ENCODE measurements around the gene MORC3.

The MORC3 gene

DNA sequence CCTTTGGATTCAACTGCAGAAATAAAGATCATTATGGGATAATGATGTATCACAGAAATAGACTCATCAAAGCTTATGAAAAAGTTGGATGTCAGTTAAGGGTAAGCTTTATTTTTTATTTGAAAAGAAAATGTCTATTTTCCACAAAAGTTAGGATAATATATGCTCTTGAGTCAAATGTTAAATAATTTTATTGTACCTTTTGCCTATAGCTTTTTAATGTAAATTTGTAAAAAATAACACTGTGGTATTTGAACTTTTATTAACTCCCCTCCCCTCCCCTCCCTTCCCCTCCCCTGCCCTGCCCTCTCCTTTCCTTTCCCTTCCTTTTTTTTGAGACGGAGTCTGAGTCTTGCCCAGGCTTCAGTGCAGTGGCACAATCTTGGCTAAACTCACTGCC, 24.9 kb downstream of the MORC3 start:
- Mint-ChIP-seq H3K36me3 (ENCODE audit: low read depth) (peaks cover 76% of the 10 kb centered on the region), H3K27me3 (ENCODE audit: low read depth, poor library complexity) (no peaks in the 10 kb centered on the region), H3K4me1 (no peaks in the 10 kb centered on the region), H3K9me3 (no peaks in the 10 kb centered on the region), H3K27ac (no peak overlapping the region), H3K4me3 (no peak overlapping the region)
- no peak for DNase-seq
- TF ChIP-seq, protein P1, sequence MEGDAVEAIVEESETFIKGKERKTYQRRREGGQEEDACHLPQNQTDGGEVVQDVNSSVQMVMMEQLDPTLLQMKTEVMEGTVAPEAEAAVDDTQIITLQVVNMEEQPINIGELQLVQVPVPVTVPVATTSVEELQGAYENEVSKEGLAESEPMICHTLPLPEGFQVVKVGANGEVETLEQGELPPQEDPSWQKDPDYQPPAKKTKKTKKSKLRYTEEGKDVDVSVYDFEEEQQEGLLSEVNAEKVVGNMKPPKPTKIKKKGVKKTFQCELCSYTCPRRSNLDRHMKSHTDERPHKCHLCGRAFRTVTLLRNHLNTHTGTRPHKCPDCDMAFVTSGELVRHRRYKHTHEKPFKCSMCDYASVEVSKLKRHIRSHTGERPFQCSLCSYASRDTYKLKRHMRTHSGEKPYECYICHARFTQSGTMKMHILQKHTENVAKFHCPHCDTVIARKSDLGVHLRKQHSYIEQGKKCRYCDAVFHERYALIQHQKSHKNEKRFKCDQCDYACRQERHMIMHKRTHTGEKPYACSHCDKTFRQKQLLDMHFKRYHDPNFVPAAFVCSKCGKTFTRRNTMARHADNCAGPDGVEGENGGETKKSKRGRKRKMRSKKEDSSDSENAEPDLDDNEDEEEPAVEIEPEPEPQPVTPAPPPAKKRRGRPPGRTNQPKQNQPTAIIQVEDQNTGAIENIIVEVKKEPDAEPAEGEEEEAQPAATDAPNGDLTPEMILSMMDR (IDR thresholded peaks at IDR 0.05), result no peak

GRCh38 chr21:36347278-36347961, 27.4 kb downstream of the MORC3 start:
- Mint-ChIP-seq H3K9me3 (no peaks in the 10 kb centered on the region), H3K36me3 (ENCODE audit: low read depth) (peaks cover 71% of the 10 kb centered on the region), H3K4me1 (no peaks in the 10 kb centered on the region), H3K27ac (no peak overlapping the region), H3K27me3 (ENCODE audit: low read depth, poor library complexity) (no peaks in the 10 kb centered on the region), H3K4me3 (no peak overlapping the region)
- no peak for DNase-seq
- TF ChIP-seq, protein P1 (IDR thresholded peaks at IDR 0.05), result no peak

GRCh38 chr21:36347962-36348328, 27.9 kb downstream of the MORC3 start:
- Mint-ChIP-seq H3K36me3 (ENCODE audit: low read depth) (peaks cover 75% of the 10 kb centered on the region), H3K4me3 (no peak overlapping the region), H3K27me3 (ENCODE audit: low read depth, poor library complexity) (no peaks in the 10 kb centered on the region), H3K9me3 (no peaks in the 10 kb centered on the region), H3K27ac (no peak overlapping the region), H3K4me1 (no peaks in the 10 kb centered on the region)
- TF ChIP-seq, protein P1 (IDR thresholded peaks at IDR 0.05), result no peak
- no peak for DNase-seq

- no peaks in the 10 kb centered on the region for H3K4me1 Mint-ChIP-seq
- no peak overlapping the region for H3K27ac Mint-ChIP-seq
- peaks cover 69% of the 10 kb centered on the region for H3K36me3 Mint-ChIP-seq (ENCODE audit: low read depth)
- TF ChIP-seq, protein P1 (IDR thresholded peaks at IDR 0.05), result no peak
- no peaks in the 10 kb centered on the region for H3K9me3 Mint-ChIP-seq
- no peak overlapping the region for H3K4me3 Mint-ChIP-seq
- no peaks in the 10 kb centered on the region for H3K27me3 Mint-ChIP-seq (ENCODE audit: low read depth, poor library complexity)
- DNase-seq, result no peak
Observed at GRCh38 chr21:36349315-36349714, 29.3 kb downstream of the MORC3 start.

DNA sequence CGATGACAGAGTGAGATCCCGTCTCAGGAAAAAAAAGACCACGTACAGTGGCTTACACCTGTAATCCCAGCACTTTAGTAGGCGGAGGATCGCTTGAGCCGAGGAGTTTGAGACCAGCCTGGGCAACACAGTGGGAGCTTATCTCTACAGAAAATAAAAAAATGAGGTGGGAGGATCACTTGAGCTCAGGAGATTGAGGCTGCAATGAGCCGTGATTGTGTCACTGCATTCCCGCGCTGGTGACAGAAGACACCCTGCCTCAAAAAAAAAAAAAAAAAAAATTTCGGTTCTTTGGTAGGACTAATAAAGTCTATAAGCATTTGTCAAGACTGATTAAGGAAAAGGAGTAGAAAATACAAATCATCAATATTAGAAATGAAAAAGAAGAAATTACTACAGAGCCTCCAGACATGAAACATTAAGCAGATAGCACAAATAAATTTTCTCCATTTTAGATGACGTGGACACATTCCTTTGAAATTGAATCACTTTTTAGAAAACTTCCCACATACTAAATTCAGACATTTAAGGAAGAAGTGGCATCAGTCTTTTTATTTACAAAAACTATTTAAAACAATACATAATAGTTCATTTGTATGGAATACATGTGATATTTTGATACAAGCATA, 30.4 kb downstream of the MORC3 start:
- TF ChIP-seq, protein P1 (IDR thresholded peaks at IDR 0.05), result no peak
- peaks cover 72% of the 10 kb centered on the region for H3K36me3 Mint-ChIP-seq (ENCODE audit: low read depth)
- DNase-seq, result no peak
- no peaks in the 10 kb centered on the region for H3K27me3 Mint-ChIP-seq (ENCODE audit: low read depth, poor library complexity)
- peaks cover 9% of the 10 kb centered on the region for H3K4me1 Mint-ChIP-seq
- no peaks in the 10 kb centered on the region for H3K9me3 Mint-ChIP-seq
- no peak overlapping the region for H3K4me3 Mint-ChIP-seq
- H3K27ac Mint-ChIP-seq, result no peak overlapping the region
